NCI-H2029 treated with DMSO at 0.1 percent for 48 hours (cell line): ENCODE results near the gene PLCB1.
"Not testable (repeated sequence)": the region's sequence is repeated elsewhere in the genome, so short reads cannot be mapped to it uniquely, and the experiment has no call there.

Experiments used
- DNase-seq: peaks from one replicate; lab custom pipeline; 2025; lab: John Stamatoyannopoulos, UW

PLCB1 gene

GRCh38 chr20:8370774-8371173 is 238.7 kb downstream of the PLCB1 start:
- no peak for DNase-seq

GRCh38 chr20:8372824-8373380 is 240.8 kb downstream of the PLCB1 start:
- no peak for DNase-seq

DNA sequence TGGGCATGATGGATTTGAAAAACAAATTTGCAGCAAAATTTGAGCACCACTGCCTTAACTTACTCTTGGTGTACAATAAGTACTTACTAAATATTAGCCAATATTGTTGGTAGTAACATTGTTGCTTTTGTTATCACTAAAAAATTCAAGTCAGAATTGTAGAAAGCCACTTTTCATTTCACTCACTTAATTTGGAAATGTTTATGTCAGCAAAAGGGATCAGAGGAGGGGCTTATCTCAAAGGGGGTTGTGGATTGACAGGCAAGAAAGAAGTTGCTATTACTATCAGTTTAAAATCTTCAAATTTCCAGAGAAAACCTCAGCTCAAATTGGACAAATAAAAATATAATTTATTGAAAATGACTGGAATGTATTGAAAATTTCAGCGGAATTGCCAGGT is 241.5 kb downstream of the PLCB1 start:
- DNase-seq: no peak

GRCh38 chr20:8375898-8376297 is 243.8 kb downstream of the PLCB1 start:
- no peak for DNase-seq

DNA sequence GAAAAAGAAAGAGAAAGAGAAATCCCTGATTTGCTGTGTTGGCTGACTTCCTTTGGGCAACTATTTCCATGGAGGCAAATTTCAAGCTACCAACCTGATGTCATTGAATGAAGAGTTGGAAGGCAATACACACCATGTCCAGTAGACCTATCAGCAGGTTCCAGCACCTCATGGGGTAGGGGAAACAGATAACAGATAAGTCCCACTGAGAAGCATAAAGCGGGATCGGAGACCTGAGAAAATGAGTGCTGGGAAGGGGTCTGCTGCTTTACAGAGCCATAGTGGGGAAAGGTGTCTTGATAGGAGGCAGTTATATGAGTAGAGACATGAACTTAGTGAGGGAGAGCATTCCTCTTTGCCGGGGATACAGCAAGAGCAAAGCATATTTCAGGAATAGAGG is 244.9 kb downstream of the PLCB1 start:
- no peak for DNase-seq

DNA sequence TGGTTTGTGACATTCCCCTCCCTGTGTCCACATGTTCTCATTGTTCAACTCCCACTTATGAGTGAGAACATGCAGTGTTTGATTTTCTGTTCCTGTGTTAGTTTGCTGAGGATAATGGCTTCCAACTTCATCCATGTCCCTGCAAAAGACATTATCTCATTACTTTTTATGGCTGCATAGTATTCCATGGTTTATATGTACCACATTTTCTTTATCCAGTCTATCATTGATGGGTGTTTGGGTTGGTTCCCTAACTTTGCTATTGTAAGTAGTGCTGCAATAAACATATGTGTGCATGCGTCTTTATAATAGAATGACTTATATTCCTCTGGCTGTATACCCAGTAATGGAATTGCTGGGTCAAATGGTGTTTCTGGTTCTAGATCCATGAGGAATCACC is 247.1 kb downstream of the PLCB1 start:
- not testable (repeated sequence) for DNase-seq

- no peak for DNase-seq
Observed at GRCh38 chr20:8385247-8385646, 253.2 kb downstream of the PLCB1 start.

DNA sequence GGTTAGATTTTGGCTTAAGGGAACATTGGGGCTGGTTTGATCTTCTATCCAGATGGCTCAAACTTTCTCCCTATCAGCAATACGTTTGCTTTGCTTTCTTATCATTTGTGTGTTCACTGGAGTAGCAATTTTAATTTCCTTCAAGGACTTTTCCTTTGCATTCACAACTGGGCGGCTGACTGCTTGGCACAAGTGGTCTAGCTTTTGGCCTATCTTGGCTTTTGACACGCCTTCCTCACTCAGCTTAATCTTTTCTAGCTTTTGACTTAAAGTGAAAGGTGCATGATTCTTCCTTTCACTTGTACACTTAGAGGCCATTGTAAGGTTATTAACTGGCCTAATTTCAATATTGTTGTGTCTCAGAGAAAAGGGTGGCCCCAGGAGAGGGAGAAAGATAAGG is 254.9 kb downstream of the PLCB1 start:
- DNase-seq: no peak

- DNase-seq: no peak
Observed at GRCh38 chr20:8388141-8388540, 256.1 kb downstream of the PLCB1 start.

DNA sequence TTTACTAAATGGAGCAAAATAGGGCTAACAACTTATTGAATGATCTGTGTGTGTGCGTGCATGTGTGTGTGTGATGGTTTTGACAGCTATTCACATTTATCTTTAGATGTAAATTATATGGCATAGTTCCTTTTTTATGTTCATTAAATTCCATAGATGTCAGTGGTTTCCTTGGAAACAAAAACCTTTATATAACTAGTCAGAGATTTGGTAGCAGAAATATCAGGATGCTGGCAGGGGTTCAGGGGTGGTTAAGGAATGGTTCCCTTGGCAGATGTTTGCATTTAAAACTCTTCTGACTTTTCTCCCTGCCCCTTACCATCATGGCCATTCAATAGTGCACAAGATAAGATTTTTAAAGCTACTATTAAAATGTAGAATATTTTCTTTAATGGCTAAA is 256.6 kb downstream of the PLCB1 start:
- DNase-seq: no peak

- peak; percentile 51 for DNase-seq
Observed at GRCh38 chr20:8389381-8390036, 257.4 kb downstream of the PLCB1 start.

GRCh38 chr20:8390037-8390433 is 258.0 kb downstream of the PLCB1 start:
- DNase-seq: no peak

- no peak for DNase-seq
Observed at GRCh38 chr20:8390500-8390899, 258.4 kb downstream of the PLCB1 start.

- no peak for DNase-seq
Observed at GRCh38 chr20:8393381-8393780, 261.3 kb downstream of the PLCB1 start.

DNA sequence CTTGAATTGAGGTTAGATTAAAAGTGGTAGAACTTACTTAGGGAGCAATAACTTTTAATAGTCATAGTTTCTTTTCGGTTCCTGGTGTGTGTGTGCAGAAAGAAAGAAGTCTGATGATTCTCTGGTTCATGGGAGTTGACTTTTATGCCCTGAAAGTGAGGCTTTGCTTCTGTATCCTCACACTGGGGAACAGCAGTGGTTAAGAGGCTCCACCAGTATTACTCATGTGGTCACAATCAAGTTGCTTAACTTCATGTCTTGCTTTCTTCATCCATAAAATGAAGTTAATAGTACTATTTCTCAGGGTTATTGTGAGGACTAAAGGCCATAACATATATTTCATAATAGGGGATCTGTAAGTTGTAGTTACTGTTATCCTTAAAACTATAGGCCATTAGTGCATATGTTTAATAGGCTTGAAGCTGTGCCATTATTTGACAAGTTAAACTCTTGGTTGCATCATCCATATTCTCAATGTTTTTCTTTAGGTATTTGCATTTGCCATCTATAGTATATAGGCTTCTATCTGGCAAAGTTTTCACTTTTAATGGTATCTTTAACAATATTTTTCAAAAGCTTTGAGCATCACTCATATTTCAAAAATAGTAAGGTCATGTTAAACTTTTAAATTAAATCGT is 262.4 kb downstream of the PLCB1 start:
- DNase-seq: no peak

GRCh38 chr20:8395956-8396355 is 263.9 kb downstream of the PLCB1 start:
- no peak for DNase-seq

- no peak for DNase-seq
Observed at GRCh38 chr20:8398263-8399051, 266.4 kb downstream of the PLCB1 start.

DNA sequence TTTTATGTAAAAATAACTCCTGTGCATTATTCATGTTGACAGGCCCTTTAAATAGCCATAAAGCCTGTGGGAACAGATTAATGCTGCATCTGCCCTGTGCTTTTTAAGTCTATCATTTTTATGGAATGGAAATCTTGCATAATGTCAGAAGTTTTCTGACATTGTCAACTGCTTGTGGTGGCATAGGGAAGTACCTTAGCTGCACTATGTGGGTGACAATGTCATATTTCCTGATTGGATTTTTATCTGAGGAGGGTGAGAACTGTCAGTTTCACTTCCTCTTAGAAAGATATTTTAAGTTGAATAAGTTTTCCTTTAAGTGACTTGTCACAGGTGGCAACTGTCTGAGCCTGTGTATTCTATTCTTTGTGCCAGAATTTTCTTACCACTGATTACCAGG is 267.9 kb downstream of the PLCB1 start:
- DNase-seq: no peak

DNA sequence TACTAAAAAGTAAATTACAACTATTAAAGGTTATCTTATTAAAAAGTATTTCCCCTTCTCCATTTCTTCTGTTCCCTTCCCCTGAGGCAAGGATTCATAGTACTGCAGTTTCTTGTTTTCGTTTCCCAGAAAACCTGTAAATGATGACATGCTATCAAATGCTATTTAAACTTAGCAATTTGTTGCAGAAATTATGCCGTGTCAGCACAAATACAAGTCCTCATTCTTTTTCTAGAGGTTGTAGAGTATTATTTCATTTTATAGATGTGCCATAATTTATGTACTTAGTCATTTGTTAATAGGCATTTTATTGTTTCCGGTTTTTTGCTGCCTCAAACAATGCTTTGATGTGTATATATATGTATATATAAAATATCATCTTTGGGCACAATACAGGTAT is 268.4 kb downstream of the PLCB1 start:
- DNase-seq: no peak

DNA sequence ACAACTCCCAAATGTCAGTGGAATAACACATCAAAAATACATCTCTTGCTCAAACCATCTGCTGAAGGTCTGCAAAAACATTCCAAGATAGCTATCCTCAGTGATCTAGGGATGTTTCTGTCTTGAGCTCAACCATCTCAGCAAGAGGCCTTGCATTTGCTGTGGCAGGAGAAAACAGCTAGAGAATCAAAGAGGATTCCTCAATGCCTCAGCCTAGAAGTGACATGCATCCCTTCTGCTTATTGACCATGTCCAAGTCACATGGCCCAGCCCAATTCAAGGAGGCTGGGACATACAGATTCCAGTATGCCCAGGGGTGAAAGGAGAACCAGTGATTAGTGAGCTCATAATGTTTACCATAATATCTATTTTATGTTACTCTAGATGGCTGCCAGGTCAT is 269.5 kb downstream of the PLCB1 start:
- no peak for DNase-seq

- DNase-seq: no peak
Observed at GRCh38 chr20:8402798-8403197, 270.7 kb downstream of the PLCB1 start.

GRCh38 chr20:8404912-8405635 is 273.0 kb downstream of the PLCB1 start:
- no peak for DNase-seq
